ENCODE data around the gene KCNQ1.

The KCNQ1 gene

GRCh38 chr11:2805388-2806056, 360.7 kb downstream of the KCNQ1 start:
- TF ChIP-seq CTCF (IDR thresholded peaks at IDR 0.05; ENCODE audit: low read depth, low read length), result no peak
- no peak overlapping the region for H3K4me3 ChIP-seq (ENCODE audit: low read depth, low read length)

- no peak overlapping the region for H3K4me3 ChIP-seq (ENCODE audit: low read depth, low read length)
- no peak for TF ChIP-seq CTCF (IDR thresholded peaks at IDR 0.05; ENCODE audit: low read depth, low read length)
Measured at GRCh38 chr11:2806351-2807024, 361.7 kb downstream of the KCNQ1 start.

- H3K4me3 ChIP-seq (ENCODE audit: low read depth, low read length), result no peak overlapping the region
- no peak for TF ChIP-seq CTCF (IDR thresholded peaks at IDR 0.05; ENCODE audit: low read depth, low read length)
Measured at GRCh38 chr11:2807025-2807681, 362.3 kb downstream of the KCNQ1 start.

- no peak for TF ChIP-seq CTCF (IDR thresholded peaks at IDR 0.05; ENCODE audit: low read depth, low read length)
- H3K4me3 ChIP-seq (ENCODE audit: low read depth, low read length), result no peak overlapping the region
Measured at GRCh38 chr11:2807801-2808241, 363.0 kb downstream of the KCNQ1 start.

GRCh38 chr11:2808850-2809846, 364.3 kb downstream of the KCNQ1 start:
- TF ChIP-seq CTCF (IDR thresholded peaks at IDR 0.05; ENCODE audit: low read depth, low read length), result no peak
- no peak overlapping the region for H3K4me3 ChIP-seq (ENCODE audit: low read depth, low read length)

GRCh38 chr11:2809854-2810253, 365.0 kb downstream of the KCNQ1 start:
- TF ChIP-seq CTCF (IDR thresholded peaks at IDR 0.05; ENCODE audit: low read depth, low read length), result no peak

More at GRCh38 chr11:2809854-2810253, 365.0 kb downstream of the KCNQ1 start:
- no peak overlapping the region for H3K4me3 ChIP-seq (ENCODE audit: low read depth, low read length)
